Measurements from ENCODE around the gene VKORC1L1.
"Not testable (repeated sequence)": the region's sequence is repeated elsewhere in the genome, so short reads cannot be mapped to it uniquely, and the experiment has no call there.

GRCh38 chr7:65857321-65857894 lies 15.5 kb upstream of the VKORC1L1 start:
- TF ChIP-seq ZNF565 (CRISPR knock-in tag; conservative IDR thresholded peaks at IDR 0.05; ENCODE audit: low read depth); ISL1 (CRISPR knock-in tag; IDR thresholded peaks at IDR 0.05); TOX (CRISPR knock-in tag; IDR thresholded peaks at IDR 0.05; ENCODE audit: borderline replicate concordance); ZFP3 (CRISPR knock-in tag; IDR thresholded peaks at IDR 0.05); PPARA (CRISPR knock-in tag; IDR thresholded peaks at IDR 0.05; ENCODE audit: borderline replicate concordance); PATZ1 (CRISPR knock-in tag; IDR thresholded peaks at IDR 0.05; ENCODE audit: borderline replicate concordance); OSR1 (CRISPR knock-in tag; IDR thresholded peaks at IDR 0.05); RARB (CRISPR knock-in tag; IDR thresholded peaks at IDR 0.05): not testable (repeated sequence)

Data from SK-N-SH treated with all-trans-retinoic acid at 6 μM for 48 hours (cell line).